GM18505 (cell line): Measurements from ENCODE around the gene EPO.
"Not testable (repeated sequence)": the region's sequence is repeated elsewhere in the genome, so short reads cannot be mapped to it uniquely, and the experiment has no call there.

Source experiments
- ATAC-seq: cut with Tn5 transposase; IDR thresholded peaks from one replicate; pipeline ENCODE4 v1.9.1; 2021; ENCODE audit not compliant: unreplicated experiment
- POLR2A ChIP-seq: IDR thresholded peaks from 4 replicates; pipeline ENCODE4 v1.6.1; 2011; ENCODE audit warnings: borderline replicate concordance; ENCODE audit not compliant: insufficient read depth, insufficient read length; ENCODE audit errors: extremely low read depth

The EPO gene

DNA sequence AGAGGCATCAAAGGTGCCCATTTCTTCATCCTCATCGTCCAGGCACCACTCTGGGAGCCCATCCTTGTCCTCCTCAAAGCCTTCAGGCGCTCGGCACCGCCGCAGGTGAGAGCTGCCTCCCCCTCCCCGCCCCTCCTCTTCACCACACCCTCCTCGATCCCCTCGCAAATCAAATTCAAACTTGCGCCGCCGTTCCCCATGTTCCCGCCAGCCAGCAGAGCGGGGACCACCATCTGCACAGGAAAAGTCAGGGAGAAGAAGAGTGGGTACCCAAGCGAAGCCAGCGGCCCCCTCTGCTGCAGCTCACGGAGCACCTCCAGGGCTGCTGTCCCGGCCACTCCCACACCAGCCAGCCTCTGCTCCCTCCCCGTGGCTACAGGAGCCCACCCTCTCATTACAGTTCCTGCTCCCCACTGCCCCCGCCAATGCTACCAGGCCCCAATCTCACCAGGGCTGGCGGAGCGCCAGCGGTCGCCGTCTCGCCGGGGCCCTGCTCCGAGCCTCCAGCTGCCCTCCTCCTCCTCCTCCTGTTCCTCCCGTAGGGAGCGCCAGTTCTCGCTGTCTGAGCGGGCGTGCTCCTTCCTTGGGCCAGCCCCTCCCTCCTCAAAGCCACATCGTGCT, 34.0 kb upstream of the EPO start:
- ATAC-seq = no peak
- no peak for TF ChIP-seq POLR2A

DNA sequence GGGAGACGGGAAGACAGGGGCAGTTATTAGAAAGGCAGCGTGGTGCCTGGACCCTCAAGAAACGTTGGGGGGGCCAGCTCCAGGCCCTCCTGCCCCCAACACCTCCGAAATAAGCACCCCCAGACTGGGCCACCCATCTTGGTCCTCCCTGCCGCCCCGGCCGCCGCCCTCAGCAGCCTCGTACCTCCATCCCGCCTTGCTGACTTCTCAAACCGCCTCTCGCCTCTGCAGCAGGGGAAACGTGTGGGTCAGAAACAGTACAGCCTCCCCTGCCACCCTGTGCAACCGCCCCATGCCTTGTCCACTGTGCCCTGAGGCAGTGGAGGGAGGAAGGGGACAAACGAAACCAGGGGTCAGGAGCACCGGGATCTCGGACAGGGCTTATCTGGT, 33.5 kb upstream of the EPO start:
- ATAC-seq = no peak
- TF ChIP-seq POLR2A = no peak

DNA sequence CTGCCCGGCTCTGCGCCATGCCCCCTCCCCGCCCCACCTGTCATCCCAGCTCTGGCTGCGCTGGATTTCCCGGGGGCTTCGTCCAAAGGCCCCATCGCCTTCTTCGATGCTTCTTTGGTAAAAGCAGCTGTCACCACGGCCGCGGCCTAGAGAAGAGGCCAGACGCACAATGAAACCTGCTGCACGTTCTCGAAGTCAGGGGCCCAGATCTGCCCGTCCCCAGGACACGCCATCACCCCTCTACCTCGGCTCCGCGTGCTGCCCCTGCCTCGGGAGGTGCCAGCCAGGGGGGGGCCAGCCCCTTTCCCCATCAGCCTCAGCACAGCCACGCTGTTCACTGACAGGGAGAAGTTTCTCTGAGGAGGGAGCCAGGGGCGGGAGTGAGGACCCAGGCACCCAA, 33.0 kb upstream of the EPO start:
- no peak for TF ChIP-seq POLR2A
- no peak for ATAC-seq

DNA sequence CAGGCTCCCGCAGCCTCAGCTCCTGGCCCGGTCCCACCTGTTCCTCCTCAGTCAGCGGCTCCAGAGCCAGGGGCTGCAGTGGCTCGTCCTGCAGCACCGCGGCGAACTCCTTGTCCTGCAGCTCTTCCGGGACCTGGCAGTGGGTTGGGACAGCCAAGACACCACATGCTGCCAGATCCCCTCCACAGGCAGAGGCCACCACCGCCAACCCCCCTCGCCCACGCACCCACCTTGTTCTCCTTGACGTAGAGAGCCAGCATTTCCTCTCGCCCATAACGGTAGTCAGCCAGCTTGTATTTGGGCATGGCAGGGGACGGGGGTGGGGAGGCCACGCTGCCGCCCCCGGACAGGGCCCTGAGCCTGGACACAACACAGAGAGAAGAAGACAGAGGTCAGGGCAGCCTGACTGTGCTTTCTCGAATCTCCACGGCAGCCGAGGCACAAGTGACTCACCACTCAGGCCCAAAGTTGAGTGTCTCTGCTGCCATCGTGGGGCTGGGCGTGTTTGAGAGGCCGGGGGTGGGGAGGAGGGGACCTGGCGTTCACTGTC, 32.4 kb upstream of the EPO start:
- TF ChIP-seq POLR2A = no peak
- no peak for ATAC-seq

DNA sequence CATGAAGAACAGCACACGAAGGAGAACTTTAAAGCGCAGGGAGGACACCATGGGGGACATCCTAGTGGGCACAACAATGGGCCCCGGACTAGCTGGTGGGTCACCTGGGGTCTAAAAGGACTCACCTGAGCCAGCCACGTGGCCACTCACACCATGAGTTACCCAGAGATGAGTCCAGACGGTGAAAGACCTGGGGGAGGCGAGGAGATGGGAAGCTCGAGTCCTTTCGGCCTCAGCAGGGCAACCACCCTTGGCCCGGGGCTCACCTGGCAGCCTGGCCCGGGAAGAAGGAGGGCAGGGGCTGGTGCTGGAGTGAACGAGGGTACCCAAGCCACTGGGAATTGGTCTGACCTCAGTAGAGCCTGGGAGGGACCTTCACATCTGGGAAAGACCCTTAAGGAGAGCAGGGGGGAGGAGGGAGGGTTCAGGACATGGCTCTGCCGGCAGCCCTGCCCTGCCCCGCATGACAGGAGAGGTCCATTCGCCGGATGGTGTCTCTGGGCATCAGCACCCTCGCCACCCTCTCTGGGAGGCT, 31.9 kb upstream of the EPO start:
- no peak for TF ChIP-seq POLR2A
- ATAC-seq = no peak

DNA sequence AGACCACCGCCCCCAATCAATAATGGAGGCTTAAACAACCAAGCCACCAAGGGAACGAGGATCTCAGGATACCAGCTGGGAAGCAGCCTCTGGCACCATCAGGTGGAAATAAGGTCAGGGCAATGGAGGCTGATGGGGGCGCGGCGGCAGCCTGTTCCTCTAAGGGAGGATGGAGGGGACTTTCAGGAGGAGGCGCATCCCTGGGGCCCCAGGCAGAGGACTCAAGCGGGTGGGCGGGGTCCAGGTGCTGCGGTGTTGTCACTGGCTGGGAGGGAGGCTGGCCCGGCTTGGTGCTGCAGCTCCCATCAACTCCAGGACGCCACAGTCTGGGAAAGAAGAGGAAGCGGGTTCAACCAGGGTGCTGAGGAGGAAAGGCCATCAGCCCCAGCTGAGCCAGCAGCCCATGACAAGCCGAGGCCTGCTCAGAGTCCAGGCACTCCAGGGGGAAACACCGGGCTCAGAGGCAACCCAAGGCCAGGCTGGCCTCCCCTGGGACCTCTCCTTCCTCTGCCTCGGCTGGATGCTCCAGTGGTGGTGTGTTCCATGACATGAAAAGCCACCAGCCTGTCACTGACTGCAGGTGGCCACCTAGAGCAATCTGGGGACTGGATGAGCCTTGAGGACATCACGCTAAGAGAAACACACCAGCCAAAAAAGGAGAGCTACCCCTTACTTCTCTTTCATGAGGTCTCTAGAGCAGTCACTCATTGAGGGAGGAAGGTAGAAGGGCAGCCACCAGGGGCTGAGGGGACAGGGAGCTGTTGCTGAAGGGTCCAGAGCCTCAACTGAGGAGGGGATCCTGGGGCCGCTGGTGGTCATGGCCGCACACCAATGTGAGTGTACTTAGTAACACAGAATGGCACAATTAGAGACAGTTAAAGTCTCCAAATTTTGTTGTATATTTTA, 30.8 kb upstream of the EPO start:
- no peak for TF ChIP-seq POLR2A
- no peak for ATAC-seq

DNA sequence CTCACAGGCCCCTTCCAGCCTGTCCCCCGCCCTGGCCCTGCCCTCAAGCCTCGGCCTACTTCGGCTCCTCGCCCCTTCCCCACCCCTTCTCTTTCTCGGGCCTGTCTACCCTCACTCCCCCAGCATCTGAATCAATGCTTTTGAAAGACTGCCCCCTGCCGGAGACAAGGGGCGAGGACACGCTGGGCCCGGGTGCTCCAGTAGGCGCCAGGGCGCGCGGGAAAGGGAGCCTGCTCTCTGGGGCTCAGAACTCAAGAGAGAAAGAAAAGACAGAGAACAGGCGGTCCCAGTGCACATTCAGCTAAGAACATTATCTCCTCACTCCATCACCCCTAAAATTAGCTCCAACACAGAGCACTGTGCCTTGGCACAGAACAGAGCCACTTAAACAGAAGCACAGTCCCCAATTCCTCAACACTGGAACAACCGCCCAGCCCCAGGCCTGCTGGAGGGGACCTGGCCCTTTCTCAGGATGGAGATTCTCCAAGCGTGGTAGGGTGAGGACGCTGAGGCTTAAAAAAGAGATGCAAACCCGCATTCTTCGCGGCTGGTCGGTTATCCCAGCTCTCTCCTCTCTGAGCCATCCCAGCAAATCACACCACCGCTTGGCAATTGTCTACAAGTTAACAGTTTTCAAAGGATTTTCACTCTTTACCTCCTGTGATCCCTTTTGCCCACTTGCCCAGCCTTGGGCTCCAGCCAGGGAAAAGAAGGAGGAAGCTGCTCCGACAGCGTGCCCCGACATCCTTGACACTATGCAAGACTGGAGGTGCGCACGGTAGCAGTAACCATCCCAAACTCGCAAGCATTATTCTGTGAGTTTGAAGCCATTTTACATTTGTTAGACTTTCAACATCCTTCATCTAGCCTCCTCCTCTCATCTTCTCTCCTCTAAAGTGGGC, 28.3 kb upstream of the EPO start:
- no peak for TF ChIP-seq POLR2A
- ATAC-seq = no peak

DNA sequence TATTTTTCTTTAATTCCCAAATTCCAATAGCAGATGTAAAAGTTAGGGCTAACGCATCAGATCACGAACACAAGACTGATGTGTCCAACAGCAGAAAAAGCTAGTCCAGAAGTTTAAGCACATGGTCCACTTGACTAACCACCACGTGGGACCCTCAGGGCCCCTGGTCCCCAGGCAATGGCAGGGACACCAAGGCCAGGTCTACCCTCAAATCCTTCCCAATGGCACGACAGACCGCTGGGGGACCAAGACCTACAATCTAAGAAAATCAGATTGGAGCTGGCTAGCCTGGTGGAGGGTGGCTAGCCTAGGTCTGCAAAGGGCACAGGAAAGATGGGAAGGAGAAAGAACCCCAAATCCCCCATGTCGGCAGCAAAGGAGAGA, 27.7 kb upstream of the EPO start:
- no peak for TF ChIP-seq POLR2A
- no peak for ATAC-seq

DNA sequence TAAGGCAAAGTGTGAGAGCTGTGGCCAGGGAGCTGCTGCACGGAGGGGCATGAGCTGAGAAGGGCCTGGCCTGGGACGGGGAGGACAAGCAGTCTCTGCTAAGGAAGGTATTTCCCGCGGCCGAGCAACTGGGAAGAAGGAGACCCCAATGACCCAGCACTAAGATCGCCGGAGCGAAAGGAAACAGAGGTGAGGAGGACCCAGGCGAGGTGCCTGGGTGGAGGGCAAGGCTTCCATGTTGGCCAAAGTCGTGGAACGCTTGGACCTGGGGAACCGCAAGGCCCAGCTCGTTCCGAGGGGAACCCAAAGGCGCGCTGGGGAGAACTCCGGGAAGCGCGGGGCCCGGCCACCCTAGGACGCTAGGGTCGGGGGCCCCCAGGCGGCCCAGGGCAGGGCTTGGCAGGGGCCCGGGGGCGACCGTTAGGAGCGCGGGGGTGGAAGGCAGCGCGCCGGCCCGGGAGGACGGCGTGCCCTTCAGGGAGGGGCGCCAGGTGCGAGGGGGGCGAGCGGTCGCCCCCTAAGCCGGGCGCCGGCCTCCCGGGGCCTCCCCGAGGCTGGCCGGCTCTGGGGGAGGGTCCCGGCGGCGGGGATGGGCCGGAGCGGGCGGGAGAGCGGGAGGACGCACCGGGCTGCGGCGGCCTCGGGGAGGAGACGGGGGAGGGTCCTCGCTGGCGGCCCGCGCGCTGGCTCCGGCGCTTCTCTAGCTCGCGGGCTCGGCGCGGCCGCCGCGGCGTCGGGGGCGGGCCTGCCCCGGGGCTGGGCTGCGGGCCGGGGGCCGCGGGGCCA, 26.8 kb upstream of the EPO start:
- ATAC-seq = peak; percentile 31
- TF ChIP-seq POLR2A = no peak

DNA sequence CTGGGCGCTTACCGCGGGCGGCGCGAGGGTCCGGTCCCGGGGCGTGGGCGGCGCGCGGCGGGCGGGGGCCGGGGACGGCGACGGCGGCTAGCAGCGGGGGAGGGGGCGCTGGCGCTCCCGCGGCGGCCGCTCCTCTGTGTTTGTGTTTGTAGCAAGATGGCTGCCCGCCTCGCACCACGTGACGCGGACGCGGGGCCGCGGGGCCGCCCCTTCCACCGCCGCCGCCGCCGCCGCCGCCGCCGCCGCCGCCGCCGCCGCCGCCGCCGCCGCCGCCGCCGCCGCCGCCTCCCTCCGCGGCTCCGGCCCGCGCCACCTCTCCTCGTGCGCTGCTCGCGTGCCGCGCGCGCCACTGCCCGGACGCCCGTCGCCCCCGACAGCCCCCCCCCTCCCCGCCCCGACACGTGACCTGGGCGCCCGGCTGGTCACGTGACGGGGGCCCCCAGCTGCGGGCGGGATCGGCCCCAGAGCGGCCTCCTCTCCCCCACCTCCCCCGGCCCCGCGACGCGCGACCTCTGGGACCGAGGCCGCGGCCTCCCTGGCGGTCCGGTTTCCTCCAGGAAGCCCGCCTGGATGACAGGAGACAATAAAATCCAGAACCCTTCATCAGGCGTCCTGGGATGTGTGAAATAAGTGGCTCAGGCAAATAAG, 26.0 kb upstream of the EPO start, which contains the start of gene GIGYF1:
Gene GIGYF1, minus strand, starts transcription at position 153 of the 648 bp plus-strand sequence. CDS start 6,012 bp downstream, outside the sequence.
- peak; percentile 40 for ATAC-seq
- no peak for TF ChIP-seq POLR2A

DNA sequence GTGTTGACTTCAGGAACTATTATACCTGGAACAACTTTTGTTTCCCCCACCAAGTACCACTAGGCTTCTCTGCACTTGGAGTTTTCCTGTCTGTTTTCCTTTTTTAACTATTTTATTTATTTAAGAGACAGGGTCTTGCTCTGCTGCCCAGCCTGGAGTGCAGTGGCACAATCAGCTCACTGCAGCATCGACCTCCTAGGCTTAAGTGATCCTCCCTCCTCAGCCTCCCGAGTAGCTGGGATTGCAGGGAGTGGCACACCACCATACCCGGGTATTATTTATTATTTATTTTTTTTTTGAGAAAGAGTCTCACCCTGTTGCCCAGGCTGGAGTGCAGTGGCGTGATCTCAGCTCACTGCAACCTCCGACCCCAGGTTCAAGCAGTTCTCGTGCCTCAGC, 24.1 kb upstream of the EPO start:
- no peak for ATAC-seq
- no peak for TF ChIP-seq POLR2A

DNA sequence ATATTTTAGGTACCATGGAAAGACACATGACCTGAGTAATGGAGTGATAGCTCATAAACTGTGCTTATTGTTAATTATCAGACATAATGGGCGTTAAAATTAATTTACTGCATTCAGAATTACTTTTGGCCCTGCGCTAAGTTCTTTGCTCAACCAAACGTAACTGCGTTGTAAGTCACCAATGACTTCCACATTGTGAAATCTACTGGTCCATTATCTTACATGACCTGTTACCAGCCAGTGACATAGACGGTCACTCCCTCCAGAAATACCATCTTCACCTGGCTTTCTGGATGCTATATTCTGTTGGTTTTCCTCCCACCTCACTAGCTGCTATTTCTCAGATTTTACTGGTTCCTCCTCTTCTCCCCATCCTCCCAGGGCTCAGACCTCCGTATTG, 21.2 kb upstream of the EPO start:
- ATAC-seq = no peak
- TF ChIP-seq POLR2A = no peak

DNA sequence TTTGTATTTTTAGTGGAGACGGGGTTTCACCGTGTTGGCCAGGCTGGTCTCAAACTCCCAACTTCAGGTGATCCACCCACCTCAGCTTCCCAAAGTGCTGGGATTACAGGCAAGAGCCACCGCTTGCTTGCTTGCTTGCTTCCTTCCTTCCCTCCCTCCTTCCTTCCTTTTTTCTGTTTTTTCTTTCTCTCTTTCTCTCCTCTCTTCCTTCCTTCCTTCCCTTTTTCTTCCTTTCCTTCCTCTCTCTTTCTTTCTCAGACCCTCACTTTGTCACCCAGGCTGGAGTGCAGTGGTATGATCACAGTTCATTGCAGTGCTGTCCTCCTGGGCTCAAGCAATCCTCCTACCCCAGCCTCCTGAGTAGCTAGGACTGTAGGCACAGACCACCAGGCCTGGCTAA, 19.2 kb upstream of the EPO start:
- not testable (repeated sequence) for ATAC-seq
